Loucy (cell line): ENCODE results near the gene EMC7.

Source experiments
- EZH2phosphoT487 ChIP-seq: fragments of 200-600 bp; IDR thresholded peaks from 2 replicates; pipeline ENCODE4 v1.6.1; 2018; ENCODE audit warnings: antibody characterized with exemption, mild to moderate bottlenecking, moderate library complexity, borderline replicate concordance
- TF ChIP-seq, protein P1 (sequence below): fragments of 200-600 bp; sonication (generic); conservative IDR thresholded peaks from 2 replicates; pipeline ENCODE4 v1.5.1; 2014; ENCODE audit warnings: mild to moderate bottlenecking, antibody characterized with exemption, low read length

DNA sequence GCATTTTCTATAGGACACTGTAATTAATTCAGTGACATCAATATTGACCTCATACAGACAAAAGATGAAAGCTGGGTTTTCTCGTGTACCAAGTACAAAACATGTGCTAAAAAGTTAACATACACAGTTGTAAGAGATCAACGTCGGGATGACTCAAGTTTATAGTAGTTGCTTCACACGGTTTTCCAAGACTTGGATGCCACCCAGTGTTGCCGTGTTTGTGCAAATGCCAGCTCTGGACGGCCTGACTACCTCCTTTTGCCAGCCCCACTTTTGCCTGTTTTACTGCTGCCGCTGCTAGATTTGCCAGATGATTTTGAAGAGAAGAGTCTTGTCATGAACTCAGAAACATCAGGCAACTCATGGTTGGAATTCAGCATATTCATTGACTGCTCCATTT is 17.6 kb downstream of the EMC7 start:
- TF ChIP-seq, protein P1, sequence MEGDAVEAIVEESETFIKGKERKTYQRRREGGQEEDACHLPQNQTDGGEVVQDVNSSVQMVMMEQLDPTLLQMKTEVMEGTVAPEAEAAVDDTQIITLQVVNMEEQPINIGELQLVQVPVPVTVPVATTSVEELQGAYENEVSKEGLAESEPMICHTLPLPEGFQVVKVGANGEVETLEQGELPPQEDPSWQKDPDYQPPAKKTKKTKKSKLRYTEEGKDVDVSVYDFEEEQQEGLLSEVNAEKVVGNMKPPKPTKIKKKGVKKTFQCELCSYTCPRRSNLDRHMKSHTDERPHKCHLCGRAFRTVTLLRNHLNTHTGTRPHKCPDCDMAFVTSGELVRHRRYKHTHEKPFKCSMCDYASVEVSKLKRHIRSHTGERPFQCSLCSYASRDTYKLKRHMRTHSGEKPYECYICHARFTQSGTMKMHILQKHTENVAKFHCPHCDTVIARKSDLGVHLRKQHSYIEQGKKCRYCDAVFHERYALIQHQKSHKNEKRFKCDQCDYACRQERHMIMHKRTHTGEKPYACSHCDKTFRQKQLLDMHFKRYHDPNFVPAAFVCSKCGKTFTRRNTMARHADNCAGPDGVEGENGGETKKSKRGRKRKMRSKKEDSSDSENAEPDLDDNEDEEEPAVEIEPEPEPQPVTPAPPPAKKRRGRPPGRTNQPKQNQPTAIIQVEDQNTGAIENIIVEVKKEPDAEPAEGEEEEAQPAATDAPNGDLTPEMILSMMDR, result no peak
- no peak for TF ChIP-seq EZH2phosphoT487
